Endothelial cell (in vitro differentiated cells): Measurements from ENCODE around the gene MSL3. TPM values are rescaled to one million over a fixed set of nuclear protein-coding genes. Genes with fewer than 3 reads are reported as not detected.

ENCODE experiments used
- DNase-seq: peaks from one replicate; pipeline ENCODE4 v3.0.0; 2021; ENCODE audit warnings: low spot score
- H3K27ac Mint-ChIP-seq: one replicate; pipeline ENCODE4 v1.8.0; 2021; ENCODE audit warnings: mixed read lengths, inconsistent platforms; ENCODE audit not compliant: unreplicated experiment
- H3K27me3 Mint-ChIP-seq: one replicate; pipeline ENCODE4 v1.8.0; 2021; ENCODE audit warnings: mild to moderate bottlenecking, moderate library complexity, mixed read lengths, inconsistent platforms; ENCODE audit not compliant: unreplicated experiment
- H3K36me3 Mint-ChIP-seq: one replicate; pipeline ENCODE4 v1.8.0; 2021; ENCODE audit warnings: mild to moderate bottlenecking, low read depth, mixed read lengths, inconsistent platforms; ENCODE audit not compliant: unreplicated experiment
- H3K4me1 Mint-ChIP-seq: one replicate; pipeline ENCODE4 v1.8.0; 2021; ENCODE audit warnings: mild to moderate bottlenecking, mixed read lengths, inconsistent platforms; ENCODE audit not compliant: unreplicated experiment
- H3K4me3 Mint-ChIP-seq: one replicate; pipeline ENCODE4 v1.8.0; 2021; ENCODE audit warnings: mild to moderate bottlenecking, mixed read lengths, inconsistent platforms; ENCODE audit not compliant: unreplicated experiment
- H3K9me3 Mint-ChIP-seq: one replicate; pipeline ENCODE4 v1.8.0; 2021; ENCODE audit warnings: mixed read lengths, inconsistent platforms; ENCODE audit not compliant: unreplicated experiment
- CTCF ChIP-seq: fragments of 200-600 bp; sonication (generic); IDR thresholded peaks from one replicate; pipeline ENCODE4 v1.5.0; 2021; ENCODE audit warnings: antibody characterized with exemption; ENCODE audit not compliant: unreplicated experiment
- total RNA-seq: library from RNA; stranded (reverse); fragmentation: NEBNext Ultra II Directional; extraction: Animal tissue kit (Norgen Biotek cat#: 25700); gene quantifications from one replicate; pipeline ENCODE4 v1.2.1, GENCODE V29; 2021; ENCODE audit not compliant: unreplicated experiment

Gene MSL3
- total RNA-seq, 1 donor from 2014 or later, result 55.0 TPM

GRCh38 chrX:11745881-11746280 is 12.2 kb upstream of the MSL3 start:
- no peak for DNase-seq
- H3K9me3 Mint-ChIP-seq, result no peaks in the 10 kb centered on the region
- H3K4me3 Mint-ChIP-seq, result no peak overlapping the region
- H3K36me3 Mint-ChIP-seq, result no peaks in the 10 kb centered on the region
- no peak for TF ChIP-seq CTCF
- H3K27me3 Mint-ChIP-seq, result no peaks in the 10 kb centered on the region
- H3K4me1 Mint-ChIP-seq, result peaks cover 5% of the 10 kb centered on the region
- no peak overlapping the region for H3K27ac Mint-ChIP-seq

- TF ChIP-seq CTCF, result no peak
- Mint-ChIP-seq H3K9me3 (no peaks in the 10 kb centered on the region), H3K27me3 (no peaks in the 10 kb centered on the region), H3K4me1 (no peaks in the 10 kb centered on the region), H3K36me3 (no peaks in the 10 kb centered on the region), H3K27ac (no peak overlapping the region), H3K4me3 (no peak overlapping the region)
- no peak for DNase-seq
Observed at GRCh38 chrX:11750046-11750445, 8.0 kb upstream of the MSL3 start.

GRCh38 chrX:11750694-11751093 is 7.3 kb upstream of the MSL3 start:
- Mint-ChIP-seq H3K27me3 (no peaks in the 10 kb centered on the region), H3K36me3 (no peaks in the 10 kb centered on the region), H3K9me3 (no peaks in the 10 kb centered on the region), H3K4me1 (no peaks in the 10 kb centered on the region), H3K27ac (no peak overlapping the region), H3K4me3 (no peak overlapping the region)
- DNase-seq, result no peak
- TF ChIP-seq CTCF, result no peak

- no peak for DNase-seq
- Mint-ChIP-seq H3K4me1 (no peaks in the 10 kb centered on the region), H3K4me3 (no peak overlapping the region), H3K27ac (no peak overlapping the region), H3K36me3 (no peaks in the 10 kb centered on the region), H3K27me3 (no peaks in the 10 kb centered on the region), H3K9me3 (no peaks in the 10 kb centered on the region)
- TF ChIP-seq CTCF, result no peak
Observed at GRCh38 chrX:11751261-11751660, 6.8 kb upstream of the MSL3 start.

GRCh38 chrX:11753668-11754067 is 4.4 kb upstream of the MSL3 start:
- TF ChIP-seq CTCF, result no peak
- no peak for DNase-seq
- Mint-ChIP-seq H3K36me3 (no peaks in the 10 kb centered on the region), H3K4me1 (no peaks in the 10 kb centered on the region), H3K9me3 (no peaks in the 10 kb centered on the region), H3K27me3 (no peaks in the 10 kb centered on the region), H3K4me3 (no peak overlapping the region), H3K27ac (no peak overlapping the region)
